PC-9 (cell line): ENCODE data around the gene INS.

Experiments
- CTCF ChIP-seq: fragments of 200-600 bp; sonication (generic); conservative IDR thresholded peaks from 2 replicates; pipeline ENCODE4 v1.6.1; 2017; ENCODE audit warnings: mixed run types, antibody characterized with exemption, mild to moderate bottlenecking, moderate library complexity
- EZH2 ChIP-seq: fragments of 200-600 bp; sonication (generic); IDR thresholded peaks from 2 replicates; pipeline ENCODE4 v1.8.0; 2017; ENCODE audit warnings: antibody characterized with exemption, low read depth

DNA sequence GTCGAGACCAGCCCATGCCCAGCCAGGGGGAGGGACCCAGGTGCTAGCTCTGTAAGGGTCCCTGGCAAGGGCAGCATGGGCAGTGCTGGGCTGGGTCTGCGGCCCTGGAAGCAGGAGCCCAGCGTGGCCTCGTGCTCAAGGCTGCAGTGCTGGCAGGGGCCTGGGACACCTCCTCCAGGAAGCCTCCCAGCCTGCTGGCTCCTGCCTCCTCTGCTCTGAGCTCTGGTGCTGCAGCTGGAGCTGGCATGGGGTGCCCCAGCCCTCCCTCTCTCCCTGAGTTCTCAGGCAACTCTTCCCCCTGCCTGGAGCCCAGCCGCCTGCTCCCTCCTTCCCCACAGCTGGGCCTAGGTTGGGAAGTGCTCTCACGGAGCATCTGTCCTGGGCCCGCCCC, 6.8 kb downstream of the INS start:
- TF ChIP-seq EZH2 (no peak), CTCF (no peak)
